ENCODE data around the gene SUMF1. TPM values are rescaled to one million over a fixed set of nuclear protein-coding genes. Genes with fewer than 3 reads are reported as not detected.

Gene SUMF1
- total RNA-seq, 4 donors from 2014 or later = 17.9 to 71.3 (median 30.3) TPM

GRCh38 chr3:4398941-4399245 lies 68.2 kb downstream of the SUMF1 start:
- Histone ChIP-seq H3K27ac (no peak overlapping the region), H3K9me3 (no peaks in the 10 kb centered on the region), H3K4me3 (no peak overlapping the region), H3K27me3 (no peaks in the 10 kb centered on the region), H3K4me1 (no peaks in the 10 kb centered on the region), H3K36me3 (no peaks in the 10 kb centered on the region)
- TF ChIP-seq, protein P1, sequence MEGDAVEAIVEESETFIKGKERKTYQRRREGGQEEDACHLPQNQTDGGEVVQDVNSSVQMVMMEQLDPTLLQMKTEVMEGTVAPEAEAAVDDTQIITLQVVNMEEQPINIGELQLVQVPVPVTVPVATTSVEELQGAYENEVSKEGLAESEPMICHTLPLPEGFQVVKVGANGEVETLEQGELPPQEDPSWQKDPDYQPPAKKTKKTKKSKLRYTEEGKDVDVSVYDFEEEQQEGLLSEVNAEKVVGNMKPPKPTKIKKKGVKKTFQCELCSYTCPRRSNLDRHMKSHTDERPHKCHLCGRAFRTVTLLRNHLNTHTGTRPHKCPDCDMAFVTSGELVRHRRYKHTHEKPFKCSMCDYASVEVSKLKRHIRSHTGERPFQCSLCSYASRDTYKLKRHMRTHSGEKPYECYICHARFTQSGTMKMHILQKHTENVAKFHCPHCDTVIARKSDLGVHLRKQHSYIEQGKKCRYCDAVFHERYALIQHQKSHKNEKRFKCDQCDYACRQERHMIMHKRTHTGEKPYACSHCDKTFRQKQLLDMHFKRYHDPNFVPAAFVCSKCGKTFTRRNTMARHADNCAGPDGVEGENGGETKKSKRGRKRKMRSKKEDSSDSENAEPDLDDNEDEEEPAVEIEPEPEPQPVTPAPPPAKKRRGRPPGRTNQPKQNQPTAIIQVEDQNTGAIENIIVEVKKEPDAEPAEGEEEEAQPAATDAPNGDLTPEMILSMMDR (IDR thresholded peaks at IDR 0.05) = no peak
- no peak for TF ChIP-seq POLR2A (IDR thresholded peaks at IDR 0.05)
- intact Hi-C loops (cut with DNase I; ENCODE audit: low total_unique reads) = no loop called here
- no peak for DNase-seq

- intact Hi-C loops (cut with DNase I; ENCODE audit: low total_unique reads) = no loop called here
- Histone ChIP-seq H3K27ac (no peak overlapping the region), H3K4me3 (no peak overlapping the region), H3K9me3 (no peaks in the 10 kb centered on the region), H3K27me3 (no peaks in the 10 kb centered on the region), H3K36me3 (no peaks in the 10 kb centered on the region), H3K4me1 (no peaks in the 10 kb centered on the region)
- no peak for TF ChIP-seq POLR2A (IDR thresholded peaks at IDR 0.05)
- TF ChIP-seq, protein P1 (IDR thresholded peaks at IDR 0.05) = no peak
- DNase-seq = no peak
Measured at GRCh38 chr3:4398120-4398940, 68.7 kb downstream of the SUMF1 start.

GRCh38 chr3:4397466-4397865 lies 69.6 kb downstream of the SUMF1 start:
- H3K36me3 ChIP-seq = no peaks in the 10 kb centered on the region
- H3K4me1 ChIP-seq = no peaks in the 10 kb centered on the region
- TF ChIP-seq, protein P1 (IDR thresholded peaks at IDR 0.05) = no peak
- no peak for TF ChIP-seq POLR2A (IDR thresholded peaks at IDR 0.05)
- intact Hi-C loops (cut with DNase I; ENCODE audit: low total_unique reads) = no loop called here
- no peaks in the 10 kb centered on the region for H3K27me3 ChIP-seq
- no peaks in the 10 kb centered on the region for H3K9me3 ChIP-seq
- no peak for DNase-seq
- H3K4me3 ChIP-seq = no peak overlapping the region
- no peak overlapping the region for H3K27ac ChIP-seq

DNA sequence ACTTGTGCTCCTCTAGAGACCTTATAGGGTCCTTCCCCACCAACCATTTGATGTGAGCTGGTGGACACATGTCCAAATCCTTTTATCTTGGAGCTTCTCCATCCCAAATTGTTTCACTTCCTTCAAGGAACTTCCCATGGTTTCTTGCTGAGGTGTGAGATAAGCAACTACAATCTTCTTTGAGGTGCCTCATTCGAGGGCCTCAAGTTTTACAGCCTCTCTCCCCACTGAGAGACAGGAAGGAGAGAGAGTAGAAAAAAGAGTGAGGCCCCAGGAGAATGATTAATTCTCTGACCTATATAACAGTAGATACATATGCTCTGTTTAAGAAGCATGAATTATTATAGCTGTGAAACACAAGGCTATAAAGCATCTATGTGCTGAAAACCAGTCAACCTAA lies 70.5 kb downstream of the SUMF1 start:
- Histone ChIP-seq H3K4me3 (no peak overlapping the region), H3K27ac (no peak overlapping the region), H3K27me3 (no peaks in the 10 kb centered on the region), H3K9me3 (no peaks in the 10 kb centered on the region), H3K36me3 (no peaks in the 10 kb centered on the region), H3K4me1 (no peaks in the 10 kb centered on the region)
- no peak for DNase-seq
- TF ChIP-seq, protein P1 (IDR thresholded peaks at IDR 0.05) = no peak
- no peak for TF ChIP-seq POLR2A (IDR thresholded peaks at IDR 0.05)
- intact Hi-C loops (cut with DNase I; ENCODE audit: low total_unique reads) = no loop called here

DNA sequence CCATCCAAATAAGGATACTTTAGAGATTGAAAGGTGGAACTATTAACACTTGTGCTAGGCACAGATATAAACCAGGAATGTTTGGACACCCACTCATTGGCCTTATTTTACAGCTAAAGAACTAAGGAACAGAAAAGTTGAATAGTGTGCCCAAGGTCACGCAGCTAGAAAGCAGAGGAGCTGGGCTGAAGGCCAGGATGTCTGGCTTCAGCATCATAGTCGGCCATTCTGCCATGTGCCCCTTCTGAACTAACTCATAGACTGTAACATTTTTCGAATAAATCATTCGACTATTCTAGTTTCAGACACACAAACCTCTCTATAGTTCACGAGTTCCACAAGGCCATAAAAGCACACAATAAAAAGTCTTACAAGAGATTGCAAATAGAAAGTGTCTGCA lies 71.1 kb downstream of the SUMF1 start:
- intact Hi-C loops (cut with DNase I; ENCODE audit: low total_unique reads) = no loop called here
- H3K27ac ChIP-seq = no peak overlapping the region
- no peak overlapping the region for H3K4me3 ChIP-seq
- no peaks in the 10 kb centered on the region for H3K36me3 ChIP-seq
- no peaks in the 10 kb centered on the region for H3K9me3 ChIP-seq
- no peaks in the 10 kb centered on the region for H3K4me1 ChIP-seq
- TF ChIP-seq POLR2A (IDR thresholded peaks at IDR 0.05) = no peak
- TF ChIP-seq, protein P1 (IDR thresholded peaks at IDR 0.05) = no peak
- DNase-seq = no peak
- no peaks in the 10 kb centered on the region for H3K27me3 ChIP-seq

All from uterus (tissue), 4 donors.